VCaP (cell line): ENCODE results near the gene TENM4.

Experiments
- H3K27ac ChIP-seq: fragments of 450-650 bp; 2 replicates; pipeline ENCODE4 v1.5.1; 2017
- CTCF ChIP-seq: fragments of 450-650 bp; conservative IDR thresholded peaks from 2 replicates; pipeline ENCODE4 v1.5.1; 2017; ENCODE audit warnings: mild to moderate bottlenecking, moderate library complexity

Gene TENM4

DNA sequence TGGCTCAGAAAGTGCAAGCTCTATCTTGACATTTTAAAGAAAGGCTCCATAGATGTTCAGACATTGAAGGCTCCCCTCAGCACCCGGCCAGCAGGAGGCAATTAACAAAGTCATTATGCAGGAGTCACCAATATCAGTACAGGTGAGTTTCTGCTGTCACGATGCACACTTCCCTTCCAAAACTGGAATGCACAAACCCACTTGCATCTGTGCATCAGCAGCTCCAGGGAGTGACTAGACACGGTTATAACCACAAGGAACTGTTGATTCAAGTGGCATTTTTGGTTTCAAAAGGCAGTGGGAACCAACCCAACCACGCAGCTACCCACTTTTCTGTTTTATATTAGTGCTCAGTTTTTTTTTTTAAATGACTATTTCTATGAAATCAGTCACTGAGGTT lies 572.3 kb downstream of the TENM4 start:
- no peak for TF ChIP-seq CTCF
- no peak overlapping the region for H3K27ac ChIP-seq

DNA sequence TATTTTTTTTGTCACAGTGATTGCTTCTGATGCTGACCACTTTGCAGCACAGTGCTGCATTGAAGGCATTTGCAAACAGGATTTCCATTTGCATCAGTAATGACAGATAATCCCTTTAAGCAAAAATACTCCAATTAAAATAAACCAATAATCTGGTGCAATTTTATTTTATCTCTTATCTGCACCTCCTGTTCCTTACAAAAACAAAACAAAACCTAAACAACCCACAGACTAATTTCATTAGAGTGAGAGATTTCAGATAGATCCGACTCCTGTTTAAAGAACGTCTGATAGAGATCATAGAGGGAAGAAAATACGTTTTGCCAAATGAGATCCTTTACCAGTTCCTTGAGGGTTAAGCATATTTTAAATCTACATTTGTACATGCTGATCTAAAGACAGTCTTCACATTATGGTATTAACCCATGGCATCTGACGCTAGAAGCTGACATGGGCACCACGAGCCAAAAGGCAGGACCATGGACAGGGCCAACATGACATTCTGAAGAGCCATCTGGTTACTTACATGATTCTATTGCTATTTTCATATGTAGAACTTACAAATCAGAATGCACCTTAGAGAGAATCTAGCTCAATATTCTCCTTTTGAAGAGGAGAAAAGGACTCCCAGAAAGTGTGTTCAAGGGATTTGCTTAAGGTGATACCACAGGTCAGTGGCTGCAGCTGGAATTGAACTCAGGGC lies 580.0 kb downstream of the TENM4 start:
- H3K27ac ChIP-seq = no peak overlapping the region
- no peak for TF ChIP-seq CTCF

- no peak for TF ChIP-seq CTCF
- no peak overlapping the region for H3K27ac ChIP-seq
Observed at GRCh38 chr11:78857688-78858087, 583.1 kb downstream of the TENM4 start.

- no peak overlapping the region for H3K27ac ChIP-seq
- no peak for TF ChIP-seq CTCF
Observed at GRCh38 chr11:78856211-78856610, 584.6 kb downstream of the TENM4 start.

DNA sequence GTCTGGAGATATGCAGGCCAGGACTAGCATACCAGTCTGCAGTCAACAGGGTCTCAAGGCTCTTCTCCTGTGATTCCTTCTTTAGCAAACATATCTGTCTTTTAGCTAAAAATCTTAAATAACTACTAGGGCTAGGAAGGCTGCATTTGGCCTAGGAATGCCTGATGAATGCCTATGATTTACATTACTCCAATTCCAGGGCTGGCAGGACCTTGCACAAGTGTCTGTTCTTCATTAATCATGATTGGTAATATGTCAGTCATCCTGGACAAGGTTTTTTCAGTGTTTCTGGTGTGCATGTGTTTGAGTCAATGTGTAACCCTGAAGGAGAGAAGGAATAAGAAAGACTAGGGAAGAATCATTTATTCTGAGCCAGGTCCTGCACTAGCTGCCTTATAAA lies 585.7 kb downstream of the TENM4 start:
- H3K27ac ChIP-seq = no peak overlapping the region
- TF ChIP-seq CTCF = no peak

DNA sequence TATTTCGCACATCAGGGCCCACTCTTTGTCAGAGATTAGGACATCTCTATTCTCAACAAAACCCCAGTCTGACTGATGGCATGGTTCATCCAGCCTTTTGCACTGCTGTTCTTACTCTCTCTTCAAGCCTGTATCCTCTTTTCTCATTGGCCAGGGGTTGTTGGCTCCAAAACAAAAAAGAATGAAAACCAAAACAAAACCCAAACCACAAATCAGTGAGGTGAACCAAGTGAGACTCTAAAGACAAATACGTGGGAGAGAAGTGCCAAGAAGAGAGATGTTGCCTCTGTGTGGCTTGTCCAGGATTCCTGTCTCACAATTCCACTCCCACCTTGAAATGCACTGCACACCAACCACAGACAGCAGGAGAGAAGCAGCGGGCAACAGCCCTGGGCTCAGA lies 587.3 kb downstream of the TENM4 start:
- no peak for TF ChIP-seq CTCF
- H3K27ac ChIP-seq = no peak overlapping the region

DNA sequence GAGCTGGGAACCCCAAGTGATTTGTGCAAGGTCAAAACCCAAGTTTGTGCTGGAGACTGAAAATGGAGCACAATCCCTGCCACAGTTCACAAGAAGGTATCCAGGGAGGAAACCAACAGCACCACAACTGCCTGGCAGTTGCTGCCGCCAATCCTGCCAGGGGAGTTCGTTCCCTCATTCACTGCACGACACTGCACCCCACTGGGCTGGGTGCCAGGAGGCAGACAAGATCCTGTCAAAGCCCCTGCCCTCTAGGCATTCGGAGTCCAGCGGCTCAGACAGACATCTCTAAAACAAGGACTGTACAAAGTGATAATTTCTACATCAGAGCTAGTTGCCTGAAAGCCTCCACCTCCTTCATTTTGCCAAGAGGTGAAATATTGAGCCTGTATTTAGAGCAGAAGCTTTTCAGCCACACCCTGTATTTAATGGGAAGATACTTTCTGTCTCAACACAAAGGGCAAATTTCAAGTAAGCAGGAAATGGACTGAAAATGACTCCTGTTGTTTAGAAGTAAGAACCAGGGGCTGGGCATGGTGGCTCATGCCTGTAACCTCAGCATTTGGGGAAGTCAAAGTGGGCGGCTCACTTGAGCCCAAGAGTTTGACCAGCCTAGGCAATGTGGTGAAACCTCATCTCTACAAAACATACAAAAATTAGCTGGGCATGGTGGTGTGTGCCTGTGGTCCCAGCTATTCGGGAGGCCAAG lies 588.8 kb downstream of the TENM4 start:
- H3K27ac ChIP-seq = no peak overlapping the region
- TF ChIP-seq CTCF = no peak
